Testis (tissue), 2 donors: ENCODE measurements around the gene ECHDC3.

Source experiments
- CTCF ChIP-seq, 3 experiments: fragments of 450-650 bp in 2 of 3; fragments of 200-600 bp in 1 of 3; sonication (generic) in 1 of 3; IDR thresholded peaks; one replicate each; pipeline ENCODE4 v1.5.1; 2016 to 2019; ENCODE audit warnings: antibody characterized with exemption in 3 of 3, mild to moderate bottlenecking in 2 of 3, moderate library complexity in 1 of 3
- POLR2A ChIP-seq: fragments of 450-650 bp; IDR thresholded peaks from one replicate; pipeline ENCODE4 v1.6.1; 2017; ENCODE audit warnings: antibody characterized with exemption, mild to moderate bottlenecking, moderate library complexity

DNA sequence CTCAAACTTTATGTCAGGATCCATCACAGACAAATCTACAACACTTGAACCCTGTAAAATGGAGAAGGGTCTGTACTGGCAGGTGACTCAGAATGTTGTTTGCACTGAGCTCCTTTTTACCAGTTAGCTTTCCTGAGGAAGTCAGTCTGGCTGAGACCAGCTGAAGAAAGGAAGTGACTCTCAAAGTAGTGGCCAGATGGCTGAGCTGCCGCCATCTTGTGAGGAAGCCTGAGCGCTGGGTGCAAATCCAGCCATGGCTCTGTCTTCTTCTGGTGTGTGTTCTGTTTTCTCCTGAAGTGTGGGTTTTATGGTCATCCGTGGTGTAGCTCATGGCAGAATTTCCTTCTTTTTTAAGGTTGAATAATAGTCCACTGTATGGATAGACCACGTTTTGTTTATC is 25.5 kb upstream of the ECHDC3 start:
- TF ChIP-seq CTCF (IDR thresholded peaks at IDR 0.05) (no peak), POLR2A (no peak)
